Activated CD8-positive, alpha-beta memory T cell treated with anti-CD3 and anti-CD28 coated beads, Interleukin-2, amount 50 U/mL, for 24 hours (primary cell): ENCODE results near the gene IFNGR1.

ENCODE experiments used
- DNase-seq: peaks from one replicate; pipeline ENCODE4 v3.0.0-alpha.2; 2020; ENCODE audit errors: extremely low read depth

The IFNGR1 gene

DNA sequence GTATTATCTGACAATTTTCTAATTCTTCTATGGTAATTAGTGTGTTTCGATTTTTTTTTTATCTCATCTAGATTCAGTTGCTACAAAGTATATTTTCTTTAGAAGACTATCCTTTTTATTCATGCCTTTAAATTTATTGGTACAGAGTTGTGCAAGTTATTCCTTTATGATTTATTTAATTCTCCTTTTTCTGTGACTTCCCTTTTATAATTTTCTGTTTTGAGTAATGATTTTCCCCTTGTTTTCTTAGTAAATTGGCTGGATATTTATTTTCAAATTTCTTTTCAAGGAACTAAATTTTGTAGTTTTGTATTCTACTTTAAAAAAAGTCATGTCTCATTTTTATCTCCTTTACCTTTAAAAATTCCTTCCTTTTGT lies 43.3 kb downstream of the IFNGR1 start:
- no peak for DNase-seq

DNA sequence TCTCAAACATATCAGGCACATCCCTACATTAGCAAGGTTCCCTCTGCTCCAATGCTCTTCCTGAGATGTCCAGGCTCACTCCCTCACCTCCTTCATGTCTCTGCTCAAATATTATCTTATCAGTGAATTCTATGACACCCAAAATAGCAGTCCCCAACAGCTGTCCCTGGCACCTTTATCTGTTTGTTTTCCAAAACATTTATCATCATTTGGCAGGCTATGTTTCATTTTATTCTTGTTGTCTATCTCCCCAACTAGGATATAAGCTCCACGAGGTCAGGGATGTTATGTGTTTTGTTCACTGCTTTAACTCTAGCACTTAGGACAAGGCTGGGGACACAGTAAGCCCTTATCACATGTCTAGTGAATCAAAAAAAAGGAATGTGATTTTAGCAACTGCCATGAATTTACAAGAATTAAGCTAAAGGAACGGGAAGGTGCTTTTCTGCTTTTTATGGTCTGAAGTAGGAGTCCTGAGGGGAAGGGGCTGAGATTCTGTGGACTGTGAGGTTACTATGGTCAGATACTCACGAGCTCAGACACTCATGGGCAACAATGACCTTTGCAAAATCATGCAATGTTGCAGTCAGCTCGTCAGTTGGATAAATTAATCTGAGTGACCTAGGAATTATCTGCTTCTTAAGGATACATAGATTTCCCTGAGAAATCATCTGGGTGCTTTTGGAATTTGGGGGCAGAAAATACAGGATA lies 43.9 kb downstream of the IFNGR1 start:
- DNase-seq = no peak

GRCh38 chr6:137173501-137173900 lies 45.7 kb downstream of the IFNGR1 start, which contains the start of gene IL22RA2:
TSS of gene IL22RA2 (minus strand) at chr6:137173644. CDS start at chr6:137161749, 11,895 bp downstream.
- DNase-seq = no peak

- no peak for DNase-seq
These were observed 46.3 kb downstream of the IFNGR1 start for GRCh38 chr6:137172734-137173431.

DNA sequence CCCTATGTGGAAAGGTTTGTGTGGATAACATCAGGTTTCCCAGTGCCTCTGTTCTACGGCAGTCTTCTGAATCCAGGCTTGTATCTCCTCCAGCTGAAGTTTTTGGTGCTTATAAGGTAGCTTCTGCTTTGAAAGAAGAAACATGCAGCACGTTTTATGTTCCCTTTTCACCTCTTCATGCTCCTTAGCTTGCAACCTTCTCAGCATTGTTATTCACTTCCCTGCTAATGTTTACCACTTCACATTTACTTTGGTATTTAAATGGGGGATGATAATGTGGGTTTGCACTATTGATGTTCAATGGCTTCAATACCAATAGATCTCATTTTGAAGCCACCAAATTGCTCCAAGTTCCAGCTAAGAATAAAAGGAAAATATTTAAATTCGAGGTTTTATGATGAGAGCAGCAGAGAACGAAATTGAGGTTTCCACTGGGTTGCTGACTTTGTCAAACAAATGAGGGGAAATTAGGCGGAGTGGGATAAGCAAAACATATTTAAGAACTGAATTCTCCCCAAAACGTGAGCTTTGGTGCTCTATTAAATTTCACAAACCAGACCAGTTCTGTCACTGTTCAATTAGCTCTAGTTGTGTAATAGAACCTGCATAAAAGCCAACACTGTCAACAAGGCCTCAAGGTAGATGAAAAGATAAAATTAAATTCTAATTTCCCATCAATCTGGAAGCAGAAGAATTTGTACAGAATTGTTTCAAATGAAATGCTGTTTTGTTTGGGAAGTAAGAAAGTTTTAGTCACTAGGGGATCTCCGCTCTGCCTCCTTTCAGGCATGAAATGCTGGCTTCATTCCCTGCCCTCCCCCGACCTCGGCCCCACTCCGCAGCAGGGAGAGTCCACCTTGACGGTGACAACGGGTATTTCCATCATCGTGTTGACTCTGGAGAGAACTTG lies 47.1 kb downstream of the IFNGR1 start:
- no peak for DNase-seq

DNA sequence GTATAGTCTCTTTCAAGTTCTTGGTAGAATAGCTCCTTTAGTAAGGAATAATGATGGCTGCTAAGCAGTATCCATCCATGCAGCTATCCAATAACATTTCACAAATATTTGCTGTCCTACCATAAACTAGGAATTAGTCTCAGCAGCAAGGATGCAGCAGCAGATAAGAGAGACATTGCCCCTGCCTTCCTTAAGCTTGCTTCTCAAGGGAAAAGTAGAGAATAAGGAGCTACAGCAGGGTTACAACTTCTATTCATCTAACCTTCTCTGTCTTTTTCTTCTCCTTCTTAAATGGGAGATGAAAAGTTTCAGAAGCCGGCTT lies 48.2 kb downstream of the IFNGR1 start:
- DNase-seq = no peak

GRCh38 chr6:137170266-137171052 lies 48.7 kb downstream of the IFNGR1 start:
- DNase-seq = no peak

DNA sequence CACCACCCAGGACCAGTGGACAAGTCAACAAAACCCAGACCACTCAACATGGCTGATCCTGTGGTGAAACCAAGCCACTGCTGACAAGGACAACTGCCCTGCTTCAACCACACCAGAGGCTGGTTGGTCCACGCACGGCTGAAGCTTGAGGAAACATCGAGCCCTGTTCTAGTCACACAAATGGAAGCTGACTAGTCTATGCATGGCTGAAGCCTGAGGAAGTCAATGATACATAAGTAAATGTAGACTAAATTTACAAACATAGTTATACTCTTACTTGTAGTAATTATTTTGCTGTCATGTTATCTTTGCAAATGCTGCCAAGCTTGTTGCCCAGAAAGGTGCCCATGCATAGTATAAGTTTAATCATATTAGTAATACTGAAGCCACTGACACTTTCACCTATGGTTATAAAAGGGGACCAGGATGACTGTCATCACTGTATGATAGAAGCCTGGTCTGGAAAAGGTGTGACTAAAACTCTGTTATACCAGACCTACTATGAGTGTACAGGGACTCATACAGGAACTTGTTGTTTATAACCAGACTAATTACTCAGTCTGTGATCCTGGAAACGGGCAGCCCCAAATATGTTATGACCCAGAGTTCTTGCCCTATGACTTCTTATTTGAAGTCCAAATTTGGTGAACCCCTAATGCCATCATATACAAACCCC lies 51.3 kb downstream of the IFNGR1 start:
- no peak for DNase-seq

- no peak for DNase-seq
These were observed 52.7 kb downstream of the IFNGR1 start for GRCh38 chr6:137166247-137167098.

- no peak for DNase-seq
These were observed 53.6 kb downstream of the IFNGR1 start for GRCh38 chr6:137165375-137166246.

GRCh38 chr6:137163732-137164318 lies 55.4 kb downstream of the IFNGR1 start:
- DNase-seq = no peak

GRCh38 chr6:137162692-137163306 lies 56.4 kb downstream of the IFNGR1 start:
- DNase-seq = no peak

DNA sequence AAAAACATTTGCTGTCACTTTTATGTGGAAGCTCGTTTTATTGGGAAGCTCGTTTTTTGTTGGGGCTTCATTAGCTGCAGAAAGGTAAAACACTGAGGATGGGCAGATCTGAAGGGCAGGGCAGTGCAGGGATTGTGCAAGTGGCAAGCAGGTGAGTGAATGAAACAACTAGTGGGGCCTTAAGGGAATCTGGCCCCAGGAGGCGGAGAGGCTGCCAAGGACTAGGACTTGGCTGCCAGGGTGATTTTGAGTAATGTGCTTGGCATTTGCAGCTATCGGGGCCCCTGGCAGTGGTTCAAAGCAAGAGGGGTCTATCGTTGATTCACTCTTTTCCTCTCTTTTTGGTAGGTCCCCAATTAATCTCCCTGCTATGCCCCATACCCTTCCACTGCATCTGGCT lies 57.2 kb downstream of the IFNGR1 start:
- DNase-seq = no peak

DNA sequence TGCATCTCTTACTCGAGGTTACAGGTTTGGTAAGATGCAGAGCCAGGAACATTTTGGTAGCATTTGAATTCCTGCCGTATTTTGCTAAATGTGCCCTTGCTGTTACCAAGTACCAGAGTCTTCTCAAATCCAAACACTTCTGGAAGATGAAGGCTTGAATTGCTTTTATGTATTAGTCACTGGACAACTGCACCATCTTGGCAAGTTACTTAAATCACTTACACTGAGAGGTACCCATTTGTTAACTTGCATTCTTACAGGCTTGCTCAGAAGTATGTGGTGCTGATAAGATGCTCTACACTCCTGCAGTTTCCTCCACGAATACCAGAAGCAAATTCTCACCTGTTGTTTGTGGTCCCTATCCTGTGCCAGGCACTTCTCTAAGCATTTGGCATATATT lies 58.4 kb downstream of the IFNGR1 start:
- DNase-seq = no peak

- no peak for DNase-seq
These were observed 59.3 kb downstream of the IFNGR1 start for GRCh38 chr6:137159912-137160311.

DNA sequence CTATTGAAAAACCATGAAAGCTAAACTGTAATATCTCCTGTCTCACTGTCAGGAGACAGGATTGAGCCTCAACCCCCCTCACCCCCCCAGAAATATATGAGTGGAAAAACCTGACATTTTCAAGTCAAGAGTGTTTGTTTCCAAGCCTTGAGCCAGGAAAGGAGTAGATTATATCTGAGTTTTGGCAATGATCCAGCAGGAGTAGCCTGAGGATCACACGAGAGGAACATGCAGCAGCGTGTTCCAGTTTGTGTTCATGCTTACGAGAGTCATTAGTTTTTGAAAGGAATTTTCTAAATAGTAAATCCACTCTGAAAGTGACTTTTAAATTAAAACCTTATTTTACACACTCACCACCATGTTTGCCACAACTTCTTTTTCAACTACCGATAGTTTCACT lies 61.6 kb downstream of the IFNGR1 start:
- no peak for DNase-seq

GRCh38 chr6:137156650-137157049 lies 62.5 kb downstream of the IFNGR1 start:
- no peak for DNase-seq

DNA sequence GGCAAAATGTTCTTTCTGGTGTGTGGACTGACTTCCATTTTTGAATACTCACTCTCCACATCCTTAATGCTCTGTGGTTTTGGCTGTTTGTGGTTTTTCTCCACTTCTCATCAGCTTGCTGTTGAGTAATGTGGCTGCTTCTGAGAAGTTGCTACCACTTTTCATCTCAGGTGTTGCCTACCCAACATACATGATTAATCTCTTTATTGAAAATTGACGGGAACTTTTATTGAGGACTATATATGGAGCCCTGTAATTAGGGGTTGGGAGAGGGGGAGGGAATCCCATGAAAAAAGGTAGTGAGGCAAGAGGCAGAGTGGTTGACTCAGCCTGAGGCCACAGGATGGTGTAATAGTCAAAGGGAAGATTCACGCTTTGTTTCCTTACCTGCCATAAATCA lies 63.4 kb downstream of the IFNGR1 start:
- DNase-seq = no peak
